Measurements from ENCODE around the gene RALGAPA2.

The RALGAPA2 gene

DNA sequence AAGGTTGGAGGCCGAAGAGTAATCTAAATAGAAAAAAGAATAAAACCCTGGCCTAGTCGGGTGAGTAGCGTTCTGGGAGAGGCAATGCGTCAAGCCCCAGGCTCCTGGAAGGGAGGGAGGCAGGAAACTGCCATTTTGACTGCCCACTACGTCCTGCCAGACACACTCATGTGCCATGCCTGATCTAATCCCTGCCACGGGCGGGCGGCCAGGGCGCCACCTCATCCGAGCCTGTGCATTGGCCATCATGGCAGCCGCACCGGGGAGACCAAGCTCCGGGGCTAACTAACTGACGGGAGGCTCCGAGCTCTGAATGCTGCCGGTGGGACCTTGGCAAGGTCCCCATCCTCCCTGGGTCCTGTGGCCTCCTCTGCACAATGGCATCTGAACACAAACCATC is 275.8 kb downstream of the RALGAPA2 start:
- DNase-seq (ENCODE audit: low read depth) = no peak

DNA sequence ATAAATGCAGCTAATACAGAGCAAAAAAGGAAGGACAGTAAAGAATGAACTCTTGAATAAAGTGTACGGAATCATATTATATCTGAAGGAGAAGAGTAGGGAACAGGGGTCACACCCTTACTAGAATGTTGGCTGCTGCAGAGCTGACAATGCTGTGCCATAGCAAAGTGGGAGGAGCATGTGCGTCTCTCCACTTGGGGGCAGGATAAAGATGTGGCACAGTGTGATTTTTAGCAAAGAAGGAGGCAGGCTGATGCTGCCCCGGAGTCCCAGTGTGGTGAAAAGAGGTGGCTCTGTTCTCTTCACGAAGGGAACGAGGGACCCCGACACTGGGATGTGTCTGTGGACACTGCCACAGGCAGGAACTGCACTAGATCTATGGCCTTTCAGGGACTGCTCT is 277.0 kb downstream of the RALGAPA2 start:
- DNase-seq (ENCODE audit: low read depth) = no peak

GRCh38 chr20:20432618-20433286 is 279.7 kb downstream of the RALGAPA2 start:
- no peak for DNase-seq (ENCODE audit: low read depth)

GRCh38 chr20:20430066-20430465 is 282.4 kb downstream of the RALGAPA2 start:
- no peak for DNase-seq (ENCODE audit: low read depth)

GRCh38 chr20:20428067-20428466 is 284.4 kb downstream of the RALGAPA2 start:
- no peak for DNase-seq (ENCODE audit: low read depth)

DNA sequence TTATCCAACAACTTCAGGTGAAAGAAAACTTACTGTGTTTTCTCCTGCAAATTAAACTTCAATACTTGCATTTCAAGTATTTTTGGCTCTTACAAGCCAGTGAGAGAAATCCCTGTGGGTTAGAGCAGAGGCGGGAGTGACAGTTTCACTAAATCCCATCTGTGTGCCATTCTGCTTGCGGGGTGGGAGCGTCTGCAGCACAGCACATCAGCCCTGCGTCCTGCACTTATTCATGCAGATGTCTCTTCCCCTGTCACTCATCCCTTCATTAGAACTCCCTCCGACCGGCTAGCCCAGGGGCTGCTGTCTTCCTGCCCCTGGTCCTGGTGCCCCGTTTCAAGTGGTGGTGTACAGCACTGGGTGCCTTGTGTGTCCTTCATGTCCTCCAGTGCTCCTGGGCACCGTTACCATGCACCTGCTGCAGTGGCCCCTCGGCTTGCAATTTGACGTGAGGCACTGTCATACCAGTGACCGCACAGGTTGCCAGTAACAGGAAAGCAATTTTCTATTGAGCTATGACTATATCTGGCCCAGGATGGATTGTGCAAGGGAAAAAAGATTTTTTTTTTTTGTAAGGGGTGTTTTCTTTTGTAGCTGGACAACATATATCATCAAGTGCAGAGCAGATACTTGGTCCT is 285.1 kb downstream of the RALGAPA2 start:
- DNase-seq (ENCODE audit: low read depth) = no peak

DNA sequence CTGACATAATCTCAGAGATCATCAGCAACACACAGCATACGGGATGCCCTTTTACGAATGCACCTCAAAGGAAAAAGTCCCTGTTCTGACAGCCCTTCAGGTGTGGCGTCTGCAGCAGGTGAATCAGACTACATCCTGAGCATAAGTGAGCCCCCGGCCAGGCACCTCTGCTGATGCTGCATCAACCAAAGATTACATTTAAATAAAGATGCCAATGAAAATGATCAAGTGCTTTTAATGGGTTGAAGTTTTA is 285.9 kb downstream of the RALGAPA2 start:
- DNase-seq (ENCODE audit: low read depth) = no peak

GRCh38 chr20:20425823-20426654 is 286.4 kb downstream of the RALGAPA2 start:
- no peak for DNase-seq (ENCODE audit: low read depth)

DNA sequence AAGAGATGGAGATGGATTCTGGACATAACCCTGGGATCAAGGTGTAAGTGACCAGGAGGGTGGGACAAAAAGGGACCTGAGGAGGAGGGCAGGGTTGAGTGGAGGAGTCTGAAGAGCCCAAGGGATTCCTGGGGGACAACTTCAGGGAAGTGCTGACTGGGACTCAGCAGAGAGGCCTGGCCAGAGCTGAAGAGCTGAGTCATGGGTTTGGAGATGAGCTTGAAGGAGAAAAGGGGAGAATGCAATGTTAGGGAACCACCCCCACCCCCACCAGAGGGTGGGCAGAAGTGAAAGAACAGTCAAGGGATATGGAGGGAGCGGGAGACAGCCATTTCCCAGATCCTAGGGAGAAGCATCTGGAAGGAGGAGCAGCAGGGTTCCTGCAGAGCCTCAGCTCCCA is 289.3 kb downstream of the RALGAPA2 start:
- DNase-seq (ENCODE audit: low read depth) = no peak

DNA sequence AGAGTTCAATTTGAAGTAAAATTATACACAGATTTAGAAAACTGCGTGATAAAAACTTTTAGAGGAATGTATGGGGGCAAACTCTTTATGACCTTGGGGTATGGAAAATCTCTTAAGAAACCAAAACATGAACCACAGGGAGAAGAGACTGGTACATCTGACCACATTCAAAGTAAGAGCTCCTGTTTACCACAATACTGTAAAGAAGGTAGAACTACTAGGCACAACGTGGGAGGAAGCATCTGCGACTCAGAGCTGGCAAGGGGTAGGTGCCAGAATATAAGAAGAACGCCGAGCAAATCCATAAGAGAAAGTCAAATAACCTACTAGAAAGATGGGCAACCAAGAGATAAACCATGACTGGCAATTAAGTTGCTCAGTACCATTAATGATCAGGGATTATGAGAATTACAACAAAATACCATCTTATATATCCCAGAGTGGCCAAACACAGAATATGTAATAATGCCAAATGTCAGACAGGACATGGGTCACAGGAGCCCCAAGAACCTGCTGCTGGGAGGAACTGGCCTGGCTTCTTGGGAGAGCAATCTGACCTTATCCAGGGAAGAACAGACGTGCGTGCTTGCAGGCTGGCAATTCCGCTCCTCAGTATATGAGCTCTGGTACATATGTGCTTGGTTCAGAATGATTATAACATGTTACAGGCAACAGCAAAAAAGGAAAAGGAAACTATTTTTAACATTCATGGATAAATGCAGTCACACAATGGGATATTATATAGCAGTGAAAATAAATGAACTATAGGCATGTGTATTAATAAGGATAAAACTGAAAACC is 294.4 kb downstream of the RALGAPA2 start:
- DNase-seq (ENCODE audit: low read depth) = no peak

- no peak for DNase-seq (ENCODE audit: low read depth)
Observed at GRCh38 chr20:20415321-20415720, 297.1 kb downstream of the RALGAPA2 start.

GRCh38 chr20:20414640-20415220 is 297.7 kb downstream of the RALGAPA2 start:
- no peak for DNase-seq (ENCODE audit: low read depth)

- no peak for DNase-seq (ENCODE audit: low read depth)
Observed at GRCh38 chr20:20413810-20414281, 298.6 kb downstream of the RALGAPA2 start.

GRCh38 chr20:20412750-20413149 is 299.7 kb downstream of the RALGAPA2 start:
- DNase-seq (ENCODE audit: low read depth) = no peak

DNA sequence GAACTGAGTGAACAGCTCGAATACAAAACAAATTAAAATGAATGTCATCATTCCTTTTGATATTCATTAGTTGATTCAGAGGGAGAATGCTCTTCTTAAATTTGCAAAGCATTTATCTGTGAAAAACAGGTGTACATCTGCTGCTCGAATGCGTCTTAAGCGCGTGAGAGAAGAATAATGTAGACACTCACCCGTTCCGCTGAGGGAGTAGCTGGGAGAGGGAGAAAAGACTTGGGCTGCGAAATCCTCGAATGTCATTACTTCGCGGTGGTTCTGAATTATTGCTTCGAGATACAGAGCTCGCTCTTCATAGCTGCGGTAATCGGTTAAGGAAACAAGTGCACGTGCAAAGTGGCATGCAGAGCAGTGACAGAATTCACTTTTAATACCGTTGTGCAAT is 300.6 kb downstream of the RALGAPA2 start:
- DNase-seq (ENCODE audit: low read depth) = no peak

GRCh38 chr20:20411402-20411801 is 301.0 kb downstream of the RALGAPA2 start:
- DNase-seq (ENCODE audit: low read depth) = no peak

GRCh38 chr20:20410678-20411077 is 301.8 kb downstream of the RALGAPA2 start:
- DNase-seq (ENCODE audit: low read depth) = no peak

GRCh38 chr20:20409331-20409730 is 303.1 kb downstream of the RALGAPA2 start:
- no peak for DNase-seq (ENCODE audit: low read depth)

DNA sequence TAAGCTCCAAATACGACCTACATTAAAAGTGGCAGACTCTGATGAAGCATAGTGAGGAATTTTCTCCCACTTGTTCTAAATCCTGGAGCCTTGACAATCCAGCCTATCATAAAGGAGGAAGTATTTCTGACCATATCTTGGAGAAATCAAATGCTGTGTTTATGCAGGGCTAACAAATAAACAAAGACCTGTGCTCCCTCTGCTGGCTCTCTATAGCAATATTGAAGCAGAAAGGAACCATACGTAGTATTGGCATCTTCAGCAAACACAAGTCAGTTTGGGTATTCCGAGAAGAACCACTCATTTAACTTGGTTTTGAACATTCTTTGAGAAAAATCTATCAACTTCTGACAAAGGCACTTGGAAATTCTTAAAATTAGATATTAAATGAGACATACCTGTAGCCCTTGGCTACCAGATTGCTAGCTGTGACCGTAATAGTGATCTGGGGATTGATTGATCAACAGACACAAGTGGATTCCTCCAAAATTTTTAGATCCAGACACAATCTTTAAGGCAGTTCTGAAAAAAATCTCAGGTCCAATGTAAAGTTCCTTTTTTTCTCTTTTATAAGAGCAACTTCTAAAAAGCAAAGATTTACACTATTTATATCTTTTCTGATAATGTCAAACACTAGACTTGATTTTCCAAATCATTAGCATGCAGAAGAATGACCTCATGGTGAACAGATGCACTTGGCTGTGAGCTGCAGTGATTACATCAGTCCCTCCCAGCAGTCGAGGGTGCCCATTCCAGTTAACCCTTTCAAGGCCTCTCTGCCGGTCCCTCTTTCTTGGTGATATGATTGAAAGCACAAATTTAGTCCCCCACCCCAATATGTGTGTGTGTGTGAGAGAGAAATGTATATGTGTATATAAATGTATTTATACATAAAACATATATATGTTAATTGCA is 304.3 kb downstream of the RALGAPA2 start:
- DNase-seq (ENCODE audit: low read depth) = no peak

DNA sequence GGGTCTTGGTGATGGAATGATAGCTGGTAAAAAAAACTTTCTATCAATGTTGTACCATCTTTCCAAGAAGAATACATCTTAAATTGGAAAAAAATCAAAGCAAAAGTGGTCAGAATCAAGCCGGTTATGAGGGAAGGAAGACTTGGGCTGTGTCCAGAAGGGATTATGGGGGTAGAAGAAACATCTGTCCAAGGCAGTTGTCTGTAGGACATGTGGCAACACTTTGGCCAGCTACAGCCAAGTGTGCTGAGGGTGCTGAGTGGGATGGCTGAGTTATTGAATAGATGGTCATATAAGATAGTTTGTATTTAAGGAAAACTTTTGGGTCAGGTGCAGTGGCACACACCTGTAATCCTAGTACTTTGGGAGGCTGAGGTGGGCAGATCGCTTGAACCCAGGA is 306.1 kb downstream of the RALGAPA2 start:
- DNase-seq (ENCODE audit: low read depth) = no peak

DNA sequence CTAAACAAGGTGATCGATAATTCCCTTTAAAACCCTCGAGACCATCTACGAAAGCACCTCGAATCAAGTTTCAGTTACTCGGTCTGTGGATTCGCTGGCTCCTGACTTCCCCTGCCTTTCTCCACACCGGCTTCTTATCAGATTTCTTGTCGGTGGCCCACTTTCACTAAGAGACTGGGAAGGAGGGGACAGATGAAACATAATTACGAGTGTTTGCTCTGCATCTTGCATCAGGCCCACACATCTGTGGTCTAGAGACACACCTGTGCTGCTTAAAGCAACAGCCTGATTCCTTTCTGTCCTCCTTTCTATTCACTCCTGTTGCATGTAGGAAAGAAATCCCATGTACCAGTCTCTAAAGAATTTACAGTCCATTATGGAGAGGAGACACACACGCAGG is 306.8 kb downstream of the RALGAPA2 start:
- no peak for DNase-seq (ENCODE audit: low read depth)
